ENCODE results near the gene ODC1. TPM values are rescaled to one million over a fixed set of nuclear protein-coding genes. Genes with fewer than 3 reads are reported as not detected.
"Not testable (repeated sequence)": the region's sequence is repeated elsewhere in the genome, so short reads cannot be mapped to it uniquely, and the experiment has no call there.

Gene ODC1
- polyA plus RNA-seq, 4 donors: 12.5 to 109 (median 65.5) TPM

- Histone ChIP-seq H3K4me3 (ENCODE audit: low read depth in 1 of 3, low read length in 3 of 3) (no peak overlapping the region), H3K9me3 (ENCODE audit: control insufficient read depth in 2 of 2, insufficient read depth in 1 of 2, low read depth in 1 of 2, low read length in 1 of 2) (no peaks in the 10 kb centered on the region), H3K27me3 (ENCODE audit: control insufficient read depth in 3 of 3, insufficient read depth in 3 of 3, low read length in 3 of 3) (peaks cover 0 to 11% (median 4%) of the 10 kb centered on the region in 3 donors), H3K27ac (ENCODE audit: low read depth in 1 of 3, low read length in 2 of 3) (peak overlapping the region in 1 of 3 donors; percentile 69), H3K4me1 (ENCODE audit: control insufficient read depth in 3 of 3, insufficient read depth in 2 of 3, low read depth in 1 of 3, low read length in 2 of 3) (peaks cover 0 to 23% (median 0%) of the 10 kb centered on the region in 3 donors), H3K36me3 (ENCODE audit: control insufficient read depth in 3 of 3, insufficient read depth in 2 of 3, low read depth in 1 of 3, low read length in 3 of 3) (no peaks in the 10 kb centered on the region)
- DNase-seq (peak in 1 of 2 donors; percentile 61), FAIRE-seq (no peak)
- 59 to 81% (median 75%) methylated on average over 5 of the region's 5 CpGs for WGBS, 3 donors
These were observed 45.0 kb upstream of the ODC1 start for GRCh38 chr2:10493075-10493633.

GRCh38 chr2:10490806-10491291 lies 42.7 kb upstream of the ODC1 start:
- no peak for FAIRE-seq

GRCh38 chr2:10489842-10490555 lies 41.9 kb upstream of the ODC1 start:
- FAIRE-seq: no peak
- peaks cover 2 to 23% (median 4%) of the 10 kb centered on the region in 3 donors for H3K4me1 ChIP-seq (ENCODE audit: control insufficient read depth in 3 of 3, insufficient read depth in 2 of 3, low read depth in 1 of 3, low read length in 2 of 3)
- H3K4me3 ChIP-seq (ENCODE audit: low read depth in 1 of 3, low read length in 3 of 3): no peak overlapping the region
- H3K36me3 ChIP-seq (ENCODE audit: control insufficient read depth in 3 of 3, insufficient read depth in 2 of 3, low read depth in 1 of 3, low read length in 3 of 3): no peaks in the 10 kb centered on the region
- DNase-seq: no peak
- H3K27ac ChIP-seq (ENCODE audit: low read depth in 1 of 3, low read length in 2 of 3): peak overlapping the region in 1 of 3 donors; percentile 7
- no peaks in the 10 kb centered on the region for H3K9me3 ChIP-seq (ENCODE audit: control insufficient read depth in 2 of 2, insufficient read depth in 1 of 2, low read depth in 1 of 2, low read length in 1 of 2)
- 69 to 75% (median 71%) methylated on average over 13 of the region's 13 CpGs for WGBS, 3 donors
- H3K27me3 ChIP-seq (ENCODE audit: control insufficient read depth in 3 of 3, insufficient read depth in 3 of 3, low read length in 3 of 3): peaks cover 0 to 4% (median 3%) of the 10 kb centered on the region in 3 donors

More at GRCh38 chr2:10490806-10491291, 42.7 kb upstream of the ODC1 start:
- Histone ChIP-seq H3K4me1 (ENCODE audit: control insufficient read depth in 3 of 3, insufficient read depth in 2 of 3, low read depth in 1 of 3, low read length in 2 of 3) (peaks cover 2 to 23% (median 4%) of the 10 kb centered on the region in 3 donors), H3K27ac (ENCODE audit: low read depth in 1 of 3, low read length in 2 of 3) (peak overlapping the region; percentile 88 to 92 (median 90)), H3K27me3 (ENCODE audit: control insufficient read depth in 3 of 3, insufficient read depth in 3 of 3, low read length in 3 of 3) (peaks cover 3 to 4% (median 3%) of the 10 kb centered on the region in 3 donors), H3K4me3 (ENCODE audit: low read depth in 1 of 3, low read length in 3 of 3) (no peak overlapping the region), H3K36me3 (ENCODE audit: control insufficient read depth in 3 of 3, insufficient read depth in 2 of 3, low read depth in 1 of 3, low read length in 3 of 3) (no peaks in the 10 kb centered on the region), H3K9me3 (ENCODE audit: control insufficient read depth in 2 of 2, insufficient read depth in 1 of 2, low read depth in 1 of 2, low read length in 1 of 2) (no peaks in the 10 kb centered on the region)
- peak; percentile 90 to 96 for DNase-seq
- 17 to 64% (median 32%) methylated on average over 8 of the region's 8 CpGs for WGBS, 3 donors

- FAIRE-seq; H3K4me3 ChIP-seq (ENCODE audit: low read depth in 1 of 3, low read length in 3 of 3); DNase-seq; H3K27me3 ChIP-seq (ENCODE audit: control insufficient read depth in 3 of 3, insufficient read depth in 3 of 3, low read length in 3 of 3); H3K36me3 ChIP-seq (ENCODE audit: control insufficient read depth in 3 of 3, insufficient read depth in 2 of 3, low read depth in 1 of 3, low read length in 3 of 3); H3K9me3 ChIP-seq (ENCODE audit: control insufficient read depth in 2 of 2, insufficient read depth in 1 of 2, low read depth in 1 of 2, low read length in 1 of 2); H3K27ac ChIP-seq (ENCODE audit: low read depth in 1 of 3, low read length in 2 of 3): not testable (repeated sequence)
- 65 to 80% (median 71%) methylated on average over 8 of the region's 8 CpGs for WGBS, 3 donors
- peaks cover 2 to 20% (median 4%) of the 10 kb centered on the region in 3 donors for H3K4me1 ChIP-seq (ENCODE audit: control insufficient read depth in 3 of 3, insufficient read depth in 2 of 3, low read depth in 1 of 3, low read length in 2 of 3)
These were observed 40.0 kb upstream of the ODC1 start for GRCh38 chr2:10488142-10488541.

GRCh38 chr2:10487741-10488104 lies 39.6 kb upstream of the ODC1 start:
- H3K27ac ChIP-seq (ENCODE audit: low read depth in 1 of 3, low read length in 2 of 3); DNase-seq; H3K36me3 ChIP-seq (ENCODE audit: control insufficient read depth in 3 of 3, insufficient read depth in 2 of 3, low read depth in 1 of 3, low read length in 3 of 3); H3K27me3 ChIP-seq (ENCODE audit: control insufficient read depth in 3 of 3, insufficient read depth in 3 of 3, low read length in 3 of 3); FAIRE-seq; H3K4me3 ChIP-seq (ENCODE audit: low read depth in 1 of 3, low read length in 3 of 3); H3K9me3 ChIP-seq (ENCODE audit: control insufficient read depth in 2 of 2, insufficient read depth in 1 of 2, low read depth in 1 of 2, low read length in 1 of 2): not testable (repeated sequence)
- 70 to 88% (median 81%) methylated on average over 4 to 5 of the region's 5 CpGs for WGBS, 3 donors
- peaks cover 2 to 22% (median 4%) of the 10 kb centered on the region in 3 donors for H3K4me1 ChIP-seq (ENCODE audit: control insufficient read depth in 3 of 3, insufficient read depth in 2 of 3, low read depth in 1 of 3, low read length in 2 of 3)

- peak in 1 of 2 donors; percentile 44 for DNase-seq
- no peak overlapping the region for H3K4me3 ChIP-seq (ENCODE audit: low read depth in 1 of 3, low read length in 3 of 3)
- H3K4me1 ChIP-seq (ENCODE audit: control insufficient read depth in 3 of 3, insufficient read depth in 2 of 3, low read depth in 1 of 3, low read length in 2 of 3): peaks cover 2 to 27% (median 4%) of the 10 kb centered on the region in 3 donors
- no peak for FAIRE-seq
- H3K27ac ChIP-seq (ENCODE audit: low read depth in 1 of 3, low read length in 2 of 3): no peak overlapping the region
- 50 to 65% (median 58%) methylated on average over 14 of the region's 14 CpGs for WGBS, 3 donors
- H3K36me3 ChIP-seq (ENCODE audit: control insufficient read depth in 3 of 3, insufficient read depth in 2 of 3, low read depth in 1 of 3, low read length in 3 of 3): no peaks in the 10 kb centered on the region
- no peaks in the 10 kb centered on the region for H3K9me3 ChIP-seq (ENCODE audit: control insufficient read depth in 2 of 2, insufficient read depth in 1 of 2, low read depth in 1 of 2, low read length in 1 of 2)
- H3K27me3 ChIP-seq (ENCODE audit: control insufficient read depth in 3 of 3, insufficient read depth in 3 of 3, low read length in 3 of 3): peaks cover 0 to 3% (median 0%) of the 10 kb centered on the region in 3 donors
These were observed 39.1 kb upstream of the ODC1 start for GRCh38 chr2:10487081-10487740.

GRCh38 chr2:10486601-10487079 lies 38.5 kb upstream of the ODC1 start:
- 22 to 61% (median 50%) methylated on average over 5 of the region's 5 CpGs for WGBS, 3 donors
- FAIRE-seq (no peak), DNase-seq (peak; percentile 72 to 89)
- peaks cover 2 to 29% (median 4%) of the 10 kb centered on the region in 3 donors for H3K4me1 ChIP-seq (ENCODE audit: control insufficient read depth in 3 of 3, insufficient read depth in 2 of 3, low read depth in 1 of 3, low read length in 2 of 3)
- H3K4me3 ChIP-seq (ENCODE audit: low read depth in 1 of 3, low read length in 3 of 3): no peak overlapping the region
- H3K9me3 ChIP-seq (ENCODE audit: control insufficient read depth in 2 of 2, insufficient read depth in 1 of 2, low read depth in 1 of 2, low read length in 1 of 2): no peaks in the 10 kb centered on the region
- no peaks in the 10 kb centered on the region for H3K36me3 ChIP-seq (ENCODE audit: control insufficient read depth in 3 of 3, insufficient read depth in 2 of 3, low read depth in 1 of 3, low read length in 3 of 3)
- no peak overlapping the region for H3K27ac ChIP-seq (ENCODE audit: low read depth in 1 of 3, low read length in 2 of 3)
- peaks cover 0 to 3% (median 0%) of the 10 kb centered on the region in 3 donors for H3K27me3 ChIP-seq (ENCODE audit: control insufficient read depth in 3 of 3, insufficient read depth in 3 of 3, low read length in 3 of 3)

GRCh38 chr2:10486091-10486490 lies 38.0 kb upstream of the ODC1 start:
- no peak overlapping the region for H3K27ac ChIP-seq (ENCODE audit: low read depth in 1 of 3, low read length in 2 of 3)
- no peaks in the 10 kb centered on the region for H3K9me3 ChIP-seq (ENCODE audit: control insufficient read depth in 2 of 2, insufficient read depth in 1 of 2, low read depth in 1 of 2, low read length in 1 of 2)
- no peaks in the 10 kb centered on the region for H3K36me3 ChIP-seq (ENCODE audit: control insufficient read depth in 3 of 3, insufficient read depth in 2 of 3, low read depth in 1 of 3, low read length in 3 of 3)
- H3K27me3 ChIP-seq (ENCODE audit: control insufficient read depth in 3 of 3, insufficient read depth in 3 of 3, low read length in 3 of 3): peaks cover 0 to 3% (median 0%) of the 10 kb centered on the region in 3 donors
- peaks cover 2 to 25% (median 4%) of the 10 kb centered on the region in 3 donors for H3K4me1 ChIP-seq (ENCODE audit: control insufficient read depth in 3 of 3, insufficient read depth in 2 of 3, low read depth in 1 of 3, low read length in 2 of 3)
- FAIRE-seq (no peak), DNase-seq (no peak)
- H3K4me3 ChIP-seq (ENCODE audit: low read depth in 1 of 3, low read length in 3 of 3): no peak overlapping the region
- 24 to 59% (median 41%) methylated on average over 1 of the region's 1 CpG for WGBS, 3 donors

All from small intestine (tissue), 7 donors.